Neural cell (in vitro differentiated cells): ENCODE data around the gene LHFPL6.

ENCODE experiments used
- EP300 ChIP-seq: fragments of 450-650 bp; conservative IDR thresholded peaks from 2 replicates; pipeline ENCODE4 v1.6.1; 2014; ENCODE audit warnings: antibody characterized with exemption, mild to moderate bottlenecking, moderate library complexity; ENCODE audit not compliant: poor library complexity, severe bottlenecking
- EZH2 ChIP-seq: fragments of 200-600, 300-800 bp; shearing (Covaris generic), sonication (generic); IDR thresholded peaks from 2 replicates; pipeline ENCODE4 v1.6.1; 2014; ENCODE audit warnings: antibody characterized with exemption, low read length, borderline replicate concordance, mild to moderate bottlenecking; ENCODE audit not compliant: insufficient read depth, poor library complexity, severe bottlenecking
- MXI1 ChIP-seq: fragments of 450-650 bp; conservative IDR thresholded peaks from 2 replicates; pipeline ENCODE4 v1.6.1; 2014; ENCODE audit warnings: antibody characterized with exemption, mild to moderate bottlenecking; ENCODE audit not compliant: poor library complexity, severe bottlenecking
- POLR2AphosphoS5 ChIP-seq: IDR thresholded peaks from 2 replicates; pipeline ENCODE4 v1.6.1; 2012
- SMC3 ChIP-seq: fragments of 450-650 bp; conservative IDR thresholded peaks from 2 replicates; pipeline ENCODE4 v1.6.1; 2014; ENCODE audit warnings: antibody characterized with exemption, mild to moderate bottlenecking, moderate library complexity; ENCODE audit not compliant: poor library complexity
- TAF1 ChIP-seq: IDR thresholded peaks from 2 replicates; pipeline ENCODE4 v1.6.1; 2012; ENCODE audit warnings: low read depth
- TF ChIP-seq, protein P1 (sequence below): fragments of 450-650 bp; IDR thresholded peaks from 2 replicates; pipeline ENCODE4 v1.5.1; 2014; ENCODE audit warnings: antibody characterized with exemption, mild to moderate bottlenecking, moderate library complexity; ENCODE audit not compliant: poor library complexity, severe bottlenecking

DNA sequence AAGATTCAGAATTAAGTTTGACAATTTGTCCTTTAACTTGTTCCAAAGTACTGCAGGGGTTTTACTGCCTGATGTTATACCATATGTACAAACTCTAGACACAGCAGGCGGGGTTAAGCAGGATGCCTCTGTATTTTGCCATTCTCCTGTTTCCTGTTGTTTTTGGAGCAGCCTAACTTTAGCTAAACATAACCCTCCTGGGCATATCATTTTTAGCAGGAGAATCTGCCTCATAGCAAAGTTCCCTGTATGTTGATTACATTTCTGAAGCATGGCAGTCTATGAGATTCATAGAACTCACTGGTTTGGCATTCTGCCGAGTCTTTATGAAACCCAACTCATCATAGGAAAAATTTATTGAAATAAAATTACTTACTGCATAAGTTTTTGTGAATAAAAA lies 5.2 kb downstream of the LHFPL6 start:
- TF ChIP-seq, protein P1, sequence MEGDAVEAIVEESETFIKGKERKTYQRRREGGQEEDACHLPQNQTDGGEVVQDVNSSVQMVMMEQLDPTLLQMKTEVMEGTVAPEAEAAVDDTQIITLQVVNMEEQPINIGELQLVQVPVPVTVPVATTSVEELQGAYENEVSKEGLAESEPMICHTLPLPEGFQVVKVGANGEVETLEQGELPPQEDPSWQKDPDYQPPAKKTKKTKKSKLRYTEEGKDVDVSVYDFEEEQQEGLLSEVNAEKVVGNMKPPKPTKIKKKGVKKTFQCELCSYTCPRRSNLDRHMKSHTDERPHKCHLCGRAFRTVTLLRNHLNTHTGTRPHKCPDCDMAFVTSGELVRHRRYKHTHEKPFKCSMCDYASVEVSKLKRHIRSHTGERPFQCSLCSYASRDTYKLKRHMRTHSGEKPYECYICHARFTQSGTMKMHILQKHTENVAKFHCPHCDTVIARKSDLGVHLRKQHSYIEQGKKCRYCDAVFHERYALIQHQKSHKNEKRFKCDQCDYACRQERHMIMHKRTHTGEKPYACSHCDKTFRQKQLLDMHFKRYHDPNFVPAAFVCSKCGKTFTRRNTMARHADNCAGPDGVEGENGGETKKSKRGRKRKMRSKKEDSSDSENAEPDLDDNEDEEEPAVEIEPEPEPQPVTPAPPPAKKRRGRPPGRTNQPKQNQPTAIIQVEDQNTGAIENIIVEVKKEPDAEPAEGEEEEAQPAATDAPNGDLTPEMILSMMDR = no peak
- TF ChIP-seq EZH2 = no peak
- no peak for TF ChIP-seq TAF1
- TF ChIP-seq SMC3 = no peak
- TF ChIP-seq MXI1 = no peak
- TF ChIP-seq POLR2AphosphoS5 = no peak
- TF ChIP-seq EP300 = no peak
